ENCODE data around the gene TPO. TPM values are rescaled to one million over a fixed set of nuclear protein-coding genes. Genes with fewer than 3 reads are reported as not detected.

The TPO gene
- polyA plus RNA-seq, 3 donors: not detected

DNA sequence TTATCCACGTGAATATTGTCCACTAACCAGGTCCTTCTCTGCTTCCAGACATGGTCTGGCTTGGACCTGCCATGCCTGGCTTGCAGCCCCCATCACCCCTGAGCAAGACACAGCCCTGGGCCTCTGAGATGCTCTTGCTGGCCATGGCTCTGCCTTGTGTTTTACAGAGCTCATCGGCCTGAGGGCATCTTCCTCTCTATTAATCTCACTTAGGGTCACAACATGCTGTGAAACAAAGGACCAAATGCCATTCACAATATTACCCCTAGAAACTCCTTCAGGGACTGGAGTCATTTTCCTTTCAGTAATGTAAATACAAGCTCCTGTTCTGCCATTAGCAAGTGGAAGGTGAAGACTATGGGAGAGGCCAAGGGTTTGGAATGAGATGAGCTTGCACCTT, 6.8 kb upstream of the TPO start:
- Mint-ChIP-seq H3K4me1 (peaks cover 3% of the 10 kb centered on the region), H3K36me3 (no peaks in the 10 kb centered on the region), H3K27ac (no peak overlapping the region), H3K4me3 (no peak overlapping the region), H3K9me3 (peaks cover 3 to 21% (median 5%) of the 10 kb centered on the region in 7 donors), H3K27me3 (ENCODE audit: low read depth in 3 of 3) (peaks cover 11 to 13% (median 12%) of the 10 kb centered on the region in 3 donors)
- Histone ChIP-seq H3K79me2 (ENCODE audit: insufficient read depth, low read length) (no peaks in the 10 kb centered on the region), H3K4me1 (ENCODE audit: control insufficient read depth in 1 of 2, insufficient read depth in 2 of 2, low read length in 2 of 2) (no peaks in the 10 kb centered on the region), H3K9ac (ENCODE audit: insufficient read depth, low read length, poor library complexity, severe bottlenecking) (no peak overlapping the region), H3K4me2 (replicated peaks; ENCODE audit: extremely low read depth, low read length, poor library complexity, severe bottlenecking) (no peak overlapping the region), H3K9me3 (replicated peaks in 1 of 2; ENCODE audit: control insufficient read depth in 1 of 2, insufficient read depth in 1 of 2, low read length in 2 of 2) (peaks cover 0 to 12% of the 10 kb centered on the region in 2 donors), H3K27me3 (ENCODE audit: control insufficient read depth in 2 of 2, insufficient read depth in 2 of 2, low read length in 2 of 2) (no peaks in the 10 kb centered on the region), H3K4me3 (replicated peaks in 1 of 3; ENCODE audit: low read depth in 2 of 3, low read length in 3 of 3) (no peak overlapping the region), H4K20me1 (ENCODE audit: insufficient read depth, low read length) (no peaks in the 10 kb centered on the region), H2AFZ (ENCODE audit: insufficient read depth, low read depth, low read length, poor library complexity, severe bottlenecking) (no peak overlapping the region), H3K36me3 (replicated peaks in 1 of 2; ENCODE audit: control insufficient read depth in 1 of 2, insufficient read depth in 2 of 2, low read length in 2 of 2) (no peaks in the 10 kb centered on the region), H3K27ac (ENCODE audit: low read depth in 1 of 2, low read length in 2 of 2) (no peak overlapping the region)
- TF ChIP-seq, protein P1, sequence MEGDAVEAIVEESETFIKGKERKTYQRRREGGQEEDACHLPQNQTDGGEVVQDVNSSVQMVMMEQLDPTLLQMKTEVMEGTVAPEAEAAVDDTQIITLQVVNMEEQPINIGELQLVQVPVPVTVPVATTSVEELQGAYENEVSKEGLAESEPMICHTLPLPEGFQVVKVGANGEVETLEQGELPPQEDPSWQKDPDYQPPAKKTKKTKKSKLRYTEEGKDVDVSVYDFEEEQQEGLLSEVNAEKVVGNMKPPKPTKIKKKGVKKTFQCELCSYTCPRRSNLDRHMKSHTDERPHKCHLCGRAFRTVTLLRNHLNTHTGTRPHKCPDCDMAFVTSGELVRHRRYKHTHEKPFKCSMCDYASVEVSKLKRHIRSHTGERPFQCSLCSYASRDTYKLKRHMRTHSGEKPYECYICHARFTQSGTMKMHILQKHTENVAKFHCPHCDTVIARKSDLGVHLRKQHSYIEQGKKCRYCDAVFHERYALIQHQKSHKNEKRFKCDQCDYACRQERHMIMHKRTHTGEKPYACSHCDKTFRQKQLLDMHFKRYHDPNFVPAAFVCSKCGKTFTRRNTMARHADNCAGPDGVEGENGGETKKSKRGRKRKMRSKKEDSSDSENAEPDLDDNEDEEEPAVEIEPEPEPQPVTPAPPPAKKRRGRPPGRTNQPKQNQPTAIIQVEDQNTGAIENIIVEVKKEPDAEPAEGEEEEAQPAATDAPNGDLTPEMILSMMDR (IDR thresholded peaks at IDR 0.05): no peak
- 63% methylated on average over 1 of the region's 2 CpGs for WGBS (ENCODE audit: insufficient coverage)
- intact Hi-C loops (cut with micrococcal nuclease): no loop called here
- DNase-seq: no peak

DNA sequence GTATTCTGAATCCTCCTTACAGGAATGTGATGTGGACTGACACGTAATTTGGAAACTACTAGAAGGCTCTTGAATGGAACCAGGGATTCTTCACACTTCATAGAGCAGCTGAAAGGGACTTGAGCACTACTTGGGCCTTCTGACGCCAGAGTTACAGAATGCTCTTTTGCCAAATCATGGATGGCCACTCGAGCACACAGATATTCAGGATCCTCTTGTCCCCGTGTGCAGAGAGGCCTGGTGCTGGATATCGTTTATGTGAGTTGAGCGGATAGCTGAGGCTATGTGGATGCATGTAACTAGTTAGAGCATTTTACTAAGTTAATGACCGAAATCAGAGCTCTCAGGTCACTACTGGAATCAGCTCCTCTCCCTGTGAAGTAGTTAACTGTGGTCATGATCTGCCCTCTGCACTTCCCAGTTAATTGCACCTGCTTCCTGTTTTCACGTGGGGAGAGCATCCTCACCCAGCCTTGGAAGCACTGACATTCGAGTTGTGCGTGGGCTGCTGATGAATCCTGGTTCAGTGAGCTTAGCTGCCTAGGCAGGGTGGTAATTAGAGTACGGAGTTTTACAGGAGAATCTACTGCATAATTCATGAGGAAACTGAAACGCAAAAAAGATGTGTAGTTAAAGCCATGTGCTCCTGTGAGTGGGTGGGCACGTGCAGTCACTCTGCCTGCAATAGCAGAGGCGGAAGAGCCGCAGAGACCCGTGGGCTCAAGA, 5.2 kb upstream of the TPO start:
- Histone ChIP-seq H3K27me3 (ENCODE audit: control insufficient read depth in 2 of 2, insufficient read depth in 2 of 2, low read length in 2 of 2) (no peaks in the 10 kb centered on the region), H3K9ac (ENCODE audit: insufficient read depth, low read length, poor library complexity, severe bottlenecking) (no peak overlapping the region), H3K4me1 (ENCODE audit: control insufficient read depth in 1 of 2, insufficient read depth in 2 of 2, low read length in 2 of 2) (no peaks in the 10 kb centered on the region), H3K79me2 (ENCODE audit: insufficient read depth, low read length) (no peaks in the 10 kb centered on the region), H3K36me3 (replicated peaks in 1 of 2; ENCODE audit: control insufficient read depth in 1 of 2, insufficient read depth in 2 of 2, low read length in 2 of 2) (no peaks in the 10 kb centered on the region), H3K27ac (ENCODE audit: low read depth in 1 of 2, low read length in 2 of 2) (no peak overlapping the region), H4K20me1 (ENCODE audit: insufficient read depth, low read length) (no peaks in the 10 kb centered on the region), H3K4me3 (replicated peaks in 1 of 3; ENCODE audit: low read depth in 2 of 3, low read length in 3 of 3) (no peak overlapping the region), H3K4me2 (replicated peaks; ENCODE audit: extremely low read depth, low read length, poor library complexity, severe bottlenecking) (no peak overlapping the region), H3K9me3 (replicated peaks in 1 of 2; ENCODE audit: control insufficient read depth in 1 of 2, insufficient read depth in 1 of 2, low read length in 2 of 2) (peaks cover 0 to 4% of the 10 kb centered on the region in 2 donors), H2AFZ (ENCODE audit: insufficient read depth, low read depth, low read length, poor library complexity, severe bottlenecking) (no peak overlapping the region)
- DNase-seq: no peak
- Mint-ChIP-seq H3K36me3 (no peaks in the 10 kb centered on the region), H3K27ac (no peak overlapping the region), H3K27me3 (ENCODE audit: low read depth in 3 of 3) (peaks cover 7 to 10% (median 9%) of the 10 kb centered on the region in 3 donors), H3K4me3 (no peak overlapping the region), H3K9me3 (peaks cover 0 to 9% (median 3%) of the 10 kb centered on the region in 7 donors), H3K4me1 (no peaks in the 10 kb centered on the region)
- WGBS (ENCODE audit: insufficient coverage): 55% methylated on average over 9 of the region's 16 CpGs
- intact Hi-C loops (cut with micrococcal nuclease): no loop called here
- TF ChIP-seq, protein P1 (IDR thresholded peaks at IDR 0.05): no peak

Measured in CD14-positive monocyte (primary cell).